GM23338 (cell line): ENCODE measurements around the gene C1orf174.

ENCODE experiments used
- EZH2 ChIP-seq: fragments of 200-600 bp; sonication (generic); IDR thresholded peaks from one replicate; pipeline ENCODE4 v1.8.0; 2017; ENCODE audit warnings: antibody characterized with exemption, mild to moderate bottlenecking, low read depth; ENCODE audit not compliant: unreplicated experiment
- JUNB ChIP-seq: IDR thresholded peaks from one replicate; pipeline ENCODE4 v1.6.1; 2016; ENCODE audit warnings: antibody characterized with exemption; ENCODE audit not compliant: unreplicated experiment

DNA sequence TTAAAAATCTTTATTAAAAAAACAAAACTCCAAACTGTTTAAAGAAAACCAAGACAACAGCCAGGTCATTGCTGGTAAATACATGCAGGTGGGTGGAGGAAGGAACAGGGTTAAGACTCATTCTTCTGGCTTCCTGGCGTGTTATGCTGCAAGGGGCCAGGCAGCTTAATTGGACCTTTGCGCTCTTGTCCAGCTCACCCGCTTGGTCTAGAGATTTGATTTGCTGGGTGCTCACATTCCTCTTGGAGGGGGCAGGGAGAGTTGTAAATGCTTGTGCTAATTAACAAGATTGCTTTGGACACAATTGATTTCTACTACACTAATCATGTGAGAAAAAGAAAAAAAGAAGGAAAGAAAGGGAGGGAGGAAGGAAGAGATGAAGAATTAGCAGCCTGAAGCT is 53.5 kb downstream of the C1orf174 start:
- no peak for TF ChIP-seq EZH2
- TF ChIP-seq JUNB = no peak
